ENCODE results near the gene PCMT1. TPM values are rescaled to one million over a fixed set of nuclear protein-coding genes. Genes with fewer than 3 reads are reported as not detected.

Gene PCMT1
- total and polyA plus RNA-seq, 2 of the 13 experiments (the other 11 are each of a cell fraction or from before 2014, with no cell fraction given) = 112 to 169 TPM

DNA sequence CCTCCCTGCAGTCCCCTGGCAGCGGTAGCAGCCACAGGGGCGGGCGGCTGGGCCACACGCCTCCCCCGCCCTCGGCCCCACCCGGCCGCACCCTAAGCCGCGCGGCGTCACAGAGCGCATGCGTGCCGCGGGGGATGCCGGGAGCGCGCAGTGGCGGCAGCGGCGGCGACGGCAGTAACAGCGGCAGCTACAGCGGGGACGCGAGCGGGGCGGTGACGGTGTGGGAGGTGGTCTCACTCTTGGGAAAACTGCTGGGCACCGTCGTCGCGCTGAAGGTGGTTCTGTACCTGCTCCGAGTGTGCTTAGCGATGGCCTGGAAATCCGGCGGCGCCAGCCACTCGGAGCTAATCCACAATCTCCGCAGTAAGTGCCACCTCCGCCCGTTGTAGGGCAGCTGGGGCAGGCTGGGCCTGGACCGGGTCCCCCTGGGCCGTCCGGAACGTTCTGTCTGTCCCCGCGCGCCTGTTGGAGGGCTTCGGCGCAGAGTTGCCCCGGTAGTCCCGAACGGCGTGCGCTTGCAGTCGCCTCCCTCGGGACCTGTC, at the start of gene PCMT1 (continued):
- TF ChIP-seq, protein P1, sequence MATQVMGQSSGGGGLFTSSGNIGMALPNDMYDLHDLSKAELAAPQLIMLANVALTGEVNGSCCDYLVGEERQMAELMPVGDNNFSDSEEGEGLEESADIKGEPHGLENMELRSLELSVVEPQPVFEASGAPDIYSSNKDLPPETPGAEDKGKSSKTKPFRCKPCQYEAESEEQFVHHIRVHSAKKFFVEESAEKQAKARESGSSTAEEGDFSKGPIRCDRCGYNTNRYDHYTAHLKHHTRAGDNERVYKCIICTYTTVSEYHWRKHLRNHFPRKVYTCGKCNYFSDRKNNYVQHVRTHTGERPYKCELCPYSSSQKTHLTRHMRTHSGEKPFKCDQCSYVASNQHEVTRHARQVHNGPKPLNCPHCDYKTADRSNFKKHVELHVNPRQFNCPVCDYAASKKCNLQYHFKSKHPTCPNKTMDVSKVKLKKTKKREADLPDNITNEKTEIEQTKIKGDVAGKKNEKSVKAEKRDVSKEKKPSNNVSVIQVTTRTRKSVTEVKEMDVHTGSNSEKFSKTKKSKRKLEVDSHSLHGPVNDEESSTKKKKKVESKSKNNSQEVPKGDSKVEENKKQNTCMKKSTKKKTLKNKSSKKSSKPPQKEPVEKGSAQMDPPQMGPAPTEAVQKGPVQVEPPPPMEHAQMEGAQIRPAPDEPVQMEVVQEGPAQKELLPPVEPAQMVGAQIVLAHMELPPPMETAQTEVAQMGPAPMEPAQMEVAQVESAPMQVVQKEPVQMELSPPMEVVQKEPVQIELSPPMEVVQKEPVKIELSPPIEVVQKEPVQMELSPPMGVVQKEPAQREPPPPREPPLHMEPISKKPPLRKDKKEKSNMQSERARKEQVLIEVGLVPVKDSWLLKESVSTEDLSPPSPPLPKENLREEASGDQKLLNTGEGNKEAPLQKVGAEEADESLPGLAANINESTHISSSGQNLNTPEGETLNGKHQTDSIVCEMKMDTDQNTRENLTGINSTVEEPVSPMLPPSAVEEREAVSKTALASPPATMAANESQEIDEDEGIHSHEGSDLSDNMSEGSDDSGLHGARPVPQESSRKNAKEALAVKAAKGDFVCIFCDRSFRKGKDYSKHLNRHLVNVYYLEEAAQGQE (IDR thresholded peaks at IDR 0.05; ENCODE audit: borderline replicate concordance in 1 of 2, low read depth in 1 of 2, low read length in 2 of 2) = 0 out of 4 replicates have a peak, but pooled peaks of 1 of the 2 experiments have one; percentile 9
- TF ChIP-seq, protein P2, sequence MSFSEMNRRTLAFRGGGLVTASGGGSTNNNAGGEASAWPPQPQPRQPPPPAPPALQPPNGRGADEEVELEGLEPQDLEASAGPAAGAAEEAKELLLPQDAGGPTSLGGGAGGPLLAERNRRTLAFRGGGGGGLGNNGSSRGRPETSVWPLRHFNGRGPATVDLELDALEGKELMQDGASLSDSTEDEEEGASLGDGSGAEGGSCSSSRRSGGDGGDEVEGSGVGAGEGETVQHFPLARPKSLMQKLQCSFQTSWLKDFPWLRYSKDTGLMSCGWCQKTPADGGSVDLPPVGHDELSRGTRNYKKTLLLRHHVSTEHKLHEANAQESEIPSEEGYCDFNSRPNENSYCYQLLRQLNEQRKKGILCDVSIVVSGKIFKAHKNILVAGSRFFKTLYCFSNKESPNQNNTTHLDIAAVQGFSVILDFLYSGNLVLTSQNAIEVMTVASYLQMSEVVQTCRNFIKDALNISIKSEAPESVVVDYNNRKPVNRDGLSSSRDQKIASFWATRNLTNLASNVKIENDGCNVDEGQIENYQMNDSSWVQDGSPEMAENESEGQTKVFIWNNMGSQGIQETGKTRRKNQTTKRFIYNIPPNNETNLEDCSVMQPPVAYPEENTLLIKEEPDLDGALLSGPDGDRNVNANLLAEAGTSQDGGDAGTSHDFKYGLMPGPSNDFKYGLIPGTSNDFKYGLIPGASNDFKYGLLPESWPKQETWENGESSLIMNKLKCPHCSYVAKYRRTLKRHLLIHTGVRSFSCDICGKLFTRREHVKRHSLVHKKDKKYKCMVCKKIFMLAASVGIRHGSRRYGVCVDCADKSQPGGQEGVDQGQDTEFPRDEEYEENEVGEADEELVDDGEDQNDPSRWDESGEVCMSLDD (CRISPR knock-in tag; IDR thresholded peaks at IDR 0.05; ENCODE audit: borderline replicate concordance) = 0 out of 2 replicates have a peak, but pooled peaks have one; percentile 53
- TF ChIP-seq, protein P3, sequence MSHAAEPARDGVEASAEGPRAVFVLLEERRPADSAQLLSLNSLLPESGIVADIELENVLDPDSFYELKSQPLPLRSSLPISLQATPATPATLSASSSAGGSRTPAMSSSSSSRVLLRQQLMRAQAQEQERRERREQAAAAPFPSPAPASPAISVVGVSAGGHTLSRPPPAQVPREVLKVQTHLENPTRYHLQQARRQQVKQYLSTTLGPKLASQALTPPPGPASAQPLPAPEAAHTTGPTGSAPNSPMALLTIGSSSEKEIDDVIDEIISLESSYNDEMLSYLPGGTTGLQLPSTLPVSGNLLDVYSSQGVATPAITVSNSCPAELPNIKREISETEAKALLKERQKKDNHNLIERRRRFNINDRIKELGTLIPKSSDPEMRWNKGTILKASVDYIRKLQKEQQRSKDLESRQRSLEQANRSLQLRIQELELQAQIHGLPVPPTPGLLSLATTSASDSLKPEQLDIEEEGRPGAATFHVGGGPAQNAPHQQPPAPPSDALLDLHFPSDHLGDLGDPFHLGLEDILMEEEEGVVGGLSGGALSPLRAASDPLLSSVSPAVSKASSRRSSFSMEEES (CRISPR knock-in tag; IDR thresholded peaks at IDR 0.05) = no peak; the same call in 1 of the 2 replicates
- TF ChIP-seq NCOA5 (CRISPR knock-in tag; IDR thresholded peaks at IDR 0.05) = 0 out of 2 replicates have a peak, but pooled peaks have one; percentile 44
- peak; percentile 70; the same call in 1 of the 2 replicates for TF ChIP-seq ZNF160 (CRISPR knock-in tag; IDR thresholded peaks at IDR 0.05)
- TF ChIP-seq, protein P4, sequence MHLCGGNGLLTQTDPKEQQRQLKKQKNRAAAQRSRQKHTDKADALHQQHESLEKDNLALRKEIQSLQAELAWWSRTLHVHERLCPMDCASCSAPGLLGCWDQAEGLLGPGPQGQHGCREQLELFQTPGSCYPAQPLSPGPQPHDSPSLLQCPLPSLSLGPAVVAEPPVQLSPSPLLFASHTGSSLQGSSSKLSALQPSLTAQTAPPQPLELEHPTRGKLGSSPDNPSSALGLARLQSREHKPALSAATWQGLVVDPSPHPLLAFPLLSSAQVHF (CRISPR knock-in tag; IDR thresholded peaks at IDR 0.05) = no peak; the same call in 1 of the 2 replicates
- no peak for TF ChIP-seq ZNF333 (CRISPR knock-in tag; IDR thresholded peaks at IDR 0.05; ENCODE audit: borderline replicate concordance)
- TF ChIP-seq ZNF746 (CRISPR knock-in tag; IDR thresholded peaks at IDR 0.05) = no peak
- TF ChIP-seq, protein P5, sequence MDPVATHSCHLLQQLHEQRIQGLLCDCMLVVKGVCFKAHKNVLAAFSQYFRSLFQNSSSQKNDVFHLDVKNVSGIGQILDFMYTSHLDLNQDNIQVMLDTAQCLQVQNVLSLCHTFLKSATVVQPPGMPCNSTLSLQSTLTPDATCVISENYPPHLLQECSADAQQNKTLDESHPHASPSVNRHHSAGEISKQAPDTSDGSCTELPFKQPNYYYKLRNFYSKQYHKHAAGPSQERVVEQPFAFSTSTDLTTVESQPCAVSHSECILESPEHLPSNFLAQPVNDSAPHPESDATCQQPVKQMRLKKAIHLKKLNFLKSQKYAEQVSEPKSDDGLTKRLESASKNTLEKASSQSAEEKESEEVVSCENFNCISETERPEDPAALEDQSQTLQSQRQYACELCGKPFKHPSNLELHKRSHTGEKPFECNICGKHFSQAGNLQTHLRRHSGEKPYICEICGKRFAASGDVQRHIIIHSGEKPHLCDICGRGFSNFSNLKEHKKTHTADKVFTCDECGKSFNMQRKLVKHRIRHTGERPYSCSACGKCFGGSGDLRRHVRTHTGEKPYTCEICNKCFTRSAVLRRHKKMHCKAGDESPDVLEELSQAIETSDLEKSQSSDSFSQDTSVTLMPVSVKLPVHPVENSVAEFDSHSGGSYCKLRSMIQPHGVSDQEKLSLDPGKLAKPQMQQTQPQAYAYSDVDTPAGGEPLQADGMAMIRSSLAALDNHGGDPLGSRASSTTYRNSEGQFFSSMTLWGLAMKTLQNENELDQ (CRISPR knock-in tag; IDR thresholded peaks at IDR 0.05; ENCODE audit: borderline replicate concordance) = no peak
- no peak for TF ChIP-seq GATA4 (IDR thresholded peaks at IDR 0.05; ENCODE audit: borderline replicate concordance, low read depth)
- TF ChIP-seq ZBTB33 (CRISPR knock-in tag; IDR thresholded peaks at IDR 0.05) = no peak
- no peak for TF ChIP-seq PLRG1 (conservative IDR thresholded peaks at IDR 0.05)
- TF ChIP-seq ZNF468 (CRISPR knock-in tag; IDR thresholded peaks at IDR 0.05) = 0 out of 2 replicates have a peak, but pooled peaks have one; percentile 55
- TF ChIP-seq RNF2 (conservative IDR thresholded peaks at IDR 0.05; ENCODE audit: low read depth) = no peak; the same call in none of the 2 replicates
- no peak for TF ChIP-seq MTF2 (CRISPR knock-in tag; IDR thresholded peaks at IDR 0.05; ENCODE audit: borderline replicate concordance)
